Right atrium auricular region (tissue), 2 donors: ENCODE data around the gene S100A14. TPM values are rescaled to one million over a fixed set of nuclear protein-coding genes. Genes with fewer than 3 reads are reported as not detected.

Source experiments
- DNase-seq: peaks from one replicate; pipeline ENCODE4 v3.0.0-alpha.2; 2019; ENCODE audit warnings: low spot score
- H3K27ac ChIP-seq, 2 donors: fragments of 200-600 bp; sonication (generic); 1 replicate in 1 of 2; 2 replicates in 1 of 2; pipeline ENCODE4 v1.5.1; 2016 to 2019
- H3K27me3 ChIP-seq, 2 donors: fragments of 200-600 bp; sonication (generic); one replicate each; pipeline versions ENCODE4 v1.5.1 to v1.6.0; 2017 to 2019
- H3K36me3 ChIP-seq: fragments of 200-600 bp; sonication (generic); one replicate; pipeline ENCODE4 v1.5.1; 2016
- H3K4me1 ChIP-seq, 2 donors: fragments of 200-600 bp; sonication (generic); one replicate each; pipeline versions ENCODE4 v1.5.1 to v1.6.0; 2017 to 2019
- H3K4me3 ChIP-seq, 2 donors: fragments of 200-600 bp; sonication (generic); 1 replicate in 1 of 2; 2 replicates in 1 of 2; pipeline ENCODE4 v1.5.1; 2017 to 2019; ENCODE audit warnings: mild to moderate bottlenecking in 1 of 2, moderate library complexity in 1 of 2
- H3K9me3 ChIP-seq, 2 donors: fragments of 200-600 bp; sonication (generic); one replicate each; pipeline ENCODE4 v1.5.1; 2019
- CTCF ChIP-seq, 2 donors: fragments of 200-600 bp; sonication (generic); IDR thresholded peaks; one replicate each; pipeline ENCODE4 v1.5.1; 2019; ENCODE audit warnings: antibody characterized with exemption in 2 of 2
- total RNA-seq, 2 donors: library from RNA; depleted of rRNA; stranded (reverse); fragments of >200 nt; gene quantifications; one replicate each; pipeline ENCODE4 v1.1.0, GENCODE V29; 2016

Gene S100A14
- total RNA-seq, 2 donors from 2014 or later, result 0.55 to 2.4 TPM

DNA sequence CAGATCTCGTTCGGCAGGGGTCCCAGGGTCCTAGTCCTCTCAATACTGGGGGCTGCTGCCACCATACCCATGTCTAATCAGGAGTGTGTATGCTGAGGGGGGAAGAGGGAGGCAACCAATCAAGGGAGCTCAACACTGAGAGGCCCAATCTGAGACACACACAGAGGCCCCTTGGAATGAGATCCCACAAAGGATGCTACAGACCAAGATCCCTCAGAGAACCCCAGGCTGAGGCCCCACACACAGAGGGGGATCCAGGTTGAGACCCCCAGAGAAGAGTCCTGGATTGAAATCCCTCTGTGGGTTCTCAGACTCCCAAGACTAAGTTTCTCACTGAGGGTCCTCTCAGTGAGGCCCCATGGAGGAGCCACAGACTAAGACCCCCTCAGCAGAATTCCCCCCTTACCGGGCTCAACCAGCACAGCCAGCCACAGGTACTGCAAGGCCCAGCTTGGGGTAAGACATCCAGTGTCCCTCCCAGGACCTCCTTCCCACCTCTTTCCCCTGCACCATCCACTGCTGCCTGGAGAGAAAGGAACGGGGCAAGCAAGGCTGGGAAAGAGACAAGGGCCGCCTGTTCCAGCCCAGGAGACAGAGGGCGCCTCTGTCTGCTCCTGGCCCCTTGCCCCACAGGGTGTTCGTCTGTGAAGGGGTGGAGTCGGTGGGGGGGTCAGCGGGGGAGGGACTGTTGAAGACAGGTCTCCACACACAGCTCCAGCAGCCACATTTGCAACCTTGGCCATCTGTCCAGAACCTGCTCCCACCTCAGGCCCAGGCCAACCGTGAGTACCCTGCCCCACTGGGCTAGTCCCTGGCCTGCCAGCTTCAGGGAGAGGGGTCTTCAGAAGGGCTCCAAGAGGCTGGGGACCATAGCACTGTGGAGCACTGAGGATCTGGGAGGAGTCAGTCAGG lies 11.8 kb upstream of the S100A14 start, which contains the start of gene S100A1:
Gene S100A1 (plus strand): TSS at position 720 of the 912 bp plus-strand sequence. CDS start 2,088 bp downstream, outside the sequence.
- DNase-seq, result no peak
- no peaks in the 10 kb centered on the region for H3K27me3 ChIP-seq
- peak; percentile 15 to 16 for TF ChIP-seq CTCF (IDR thresholded peaks at IDR 0.05)
- no peaks in the 10 kb centered on the region for H3K9me3 ChIP-seq
- peak within 1 kb of the TSS; percentile 96 to 97 for H3K27ac ChIP-seq
- peaks cover 0 to 82% of the 10 kb centered on the region in 2 donors for H3K4me1 ChIP-seq
- peaks cover 8% of the 10 kb centered on the region for H3K36me3 ChIP-seq
- peak within 1 kb of the TSS; percentile 50 to 66 for H3K4me3 ChIP-seq

- peak; percentile 56 to 67 for TF ChIP-seq CTCF (IDR thresholded peaks at IDR 0.05)
- Histone ChIP-seq H3K27me3 (no peaks in the 10 kb centered on the region), H3K4me1 (peaks cover 0 to 76% of the 10 kb centered on the region in 2 donors), H3K27ac (peak within 1 kb of the TSS; percentile 96 to 97), H3K36me3 (peaks cover 16% of the 10 kb centered on the region), H3K4me3 (peak within 1 kb of the TSS; percentile 50 to 66), H3K9me3 (no peaks in the 10 kb centered on the region)
- peak; percentile 84 for DNase-seq
These were observed 11.0 kb upstream of the S100A14 start, which contains the start of gene S100A13 for GRCh38 chr1:153626904-153627714. TSS of gene S100A13 (minus strand) at chr1:153627505. CDS start at chr1:153626472, 1,033 bp downstream.

GRCh38 chr1:153626477-153626903 lies 10.4 kb upstream of the S100A14 start:
- Histone ChIP-seq H3K27ac (peak overlapping the region; percentile 96 to 97), H3K4me1 (peaks cover 0 to 71% of the 10 kb centered on the region in 2 donors), H3K27me3 (no peaks in the 10 kb centered on the region), H3K36me3 (peaks cover 18% of the 10 kb centered on the region), H3K4me3 (peak overlapping the region; percentile 50 to 66), H3K9me3 (no peaks in the 10 kb centered on the region)
- DNase-seq, result no peak
- TF ChIP-seq CTCF (IDR thresholded peaks at IDR 0.05), result no peak

GRCh38 chr1:153624965-153625611 lies 9.0 kb upstream of the S100A14 start:
- no peaks in the 10 kb centered on the region for H3K27me3 ChIP-seq
- H3K27ac ChIP-seq, result peak overlapping the region; percentile 96 to 97
- no peak overlapping the region for H3K4me3 ChIP-seq
- H3K9me3 ChIP-seq, result no peaks in the 10 kb centered on the region
- peaks cover 0 to 58% of the 10 kb centered on the region in 2 donors for H3K4me1 ChIP-seq
- no peak for DNase-seq
- no peak for TF ChIP-seq CTCF (IDR thresholded peaks at IDR 0.05)
- peaks cover 24% of the 10 kb centered on the region for H3K36me3 ChIP-seq

GRCh38 chr1:153623101-153623500 lies 7.0 kb upstream of the S100A14 start:
- Histone ChIP-seq H3K9me3 (no peaks in the 10 kb centered on the region), H3K27me3 (no peaks in the 10 kb centered on the region), H3K36me3 (peaks cover 41% of the 10 kb centered on the region), H3K4me3 (no peak overlapping the region), H3K27ac (no peak overlapping the region), H3K4me1 (peaks cover 0 to 46% of the 10 kb centered on the region in 2 donors)
- no peak for DNase-seq
- TF ChIP-seq CTCF (IDR thresholded peaks at IDR 0.05), result no peak
